H1 (cell line): Measurements from ENCODE around the gene MEX3D. TPM values are rescaled to one million over a fixed set of nuclear protein-coding genes. Genes with fewer than 3 reads are reported as not detected.

Source experiments
- BACH1 ChIP-seq: IDR thresholded peaks from 2 replicates; pipeline ENCODE4 v1.6.1; 2012; ENCODE audit warnings: low read length, improper control_type of control experiment
- CHD1 ChIP-seq: IDR thresholded peaks from 2 replicates; pipeline ENCODE4 v1.6.1; 2012; ENCODE audit warnings: low read depth, low read length, improper control_type of control experiment
- CHD2 ChIP-seq: IDR thresholded peaks from 2 replicates; pipeline ENCODE4 v1.6.1; 2012; ENCODE audit warnings: low read length, improper control_type of control experiment
- HDAC6 ChIP-seq: IDR thresholded peaks from one replicate; pipeline ENCODE4 v1.7.1; 2012; ENCODE audit warnings: low read depth, mild to moderate bottlenecking, inconsistent platforms, low read length, moderate library complexity
- JUND ChIP-seq: IDR thresholded peaks from 2 replicates; pipeline ENCODE4 v1.6.1; 2011; ENCODE audit warnings: mild to moderate bottlenecking, improper control_type of control experiment, low read length
- KDM5A ChIP-seq: fragments of 200-600 bp; IDR thresholded peaks from 2 replicates; pipeline ENCODE4 v1.7.1; 2012; ENCODE audit warnings: mild to moderate bottlenecking, low read length, inconsistent platforms, mixed read lengths
- POLR2A ChIP-seq, 2 experiments: IDR thresholded peaks; 1 replicate in 1 of 2; 2 replicates in 1 of 2; pipeline ENCODE4 v1.6.1; 2011; ENCODE audit warnings: low read depth in 2 of 2, low read length in 2 of 2, mild to moderate bottlenecking in 2 of 2; ENCODE audit errors: control extremely low read depth in 1 of 2
- RXRA ChIP-seq: IDR thresholded peaks from 2 replicates; pipeline ENCODE4 v1.6.1; 2011; ENCODE audit warnings: low read depth, mild to moderate bottlenecking, low read length, moderate library complexity; ENCODE audit not compliant: insufficient read depth
- TAF1 ChIP-seq: IDR thresholded peaks from 2 replicates; pipeline ENCODE4 v1.6.1; 2011; ENCODE audit warnings: mild to moderate bottlenecking, low read depth, low read length
- ZNF274 ChIP-seq: IDR thresholded peaks from 2 replicates; pipeline ENCODE4 v1.7.0; 2012; ENCODE audit warnings: low read length, borderline replicate concordance; ENCODE audit errors: extremely low read depth
- polyA plus RNA-seq, 7 experiments: library from polyadenylated mRNA; depleted of rRNA in 3 of 7; stranded (reverse) in 5 of 7; unstranded in 2 of 7; fragments of >200 nt in 5 of 7; fragments of 200-250 nt in 2 of 7; gene quantifications; 1 replicate in 5 of 7; 2 replicates in 1 of 7; 4 replicates in 1 of 7; pipeline versions ENCODE4 v1.2.1 to v1.2.3, GENCODE V29; 2011 to 2013; ENCODE audit warnings: missing spikeins in 2 of 7, mixed read lengths in 2 of 7
- total RNA-seq: library from RNA; stranded (reverse); fragmentation: NEBNext Ultra II Directional; extraction: Animal tissue kit (Norgen Biotek cat#: 25700); gene quantifications from 2 replicates; pipeline ENCODE4 v1.2.1, GENCODE V29; 2021

Gene MEX3D
- total and polyA plus RNA-seq, 2 of the 8 experiments (the other 6 are each of a cell fraction or from before 2014, with no cell fraction given) = 20.8 to 78.8 TPM

GRCh38 chr19:1551068-1552040, 16.8 kb downstream of the MEX3D start (continued):
- TF ChIP-seq CHD2 = no peak
- no peak for TF ChIP-seq HDAC6
- no peak for TF ChIP-seq BACH1
- no peak for TF ChIP-seq RXRA
- no peak for TF ChIP-seq POLR2A (IDR thresholded peaks at IDR 0.05; ENCODE audit: control extremely low read depth in 1 of 2, low read depth in 2 of 2, low read length in 2 of 2)
- no peak for TF ChIP-seq KDM5A
- TF ChIP-seq JUND = no peak
- TF ChIP-seq CHD1 = no peak
- TF ChIP-seq TAF1 = no peak
- no peak for TF ChIP-seq ZNF274
